ENCODE measurements around the gene KNCN.

GRCh38 chr1:46535063-46535462 is 16.4 kb downstream of the KNCN start:
- TF ChIP-seq, protein P1, sequence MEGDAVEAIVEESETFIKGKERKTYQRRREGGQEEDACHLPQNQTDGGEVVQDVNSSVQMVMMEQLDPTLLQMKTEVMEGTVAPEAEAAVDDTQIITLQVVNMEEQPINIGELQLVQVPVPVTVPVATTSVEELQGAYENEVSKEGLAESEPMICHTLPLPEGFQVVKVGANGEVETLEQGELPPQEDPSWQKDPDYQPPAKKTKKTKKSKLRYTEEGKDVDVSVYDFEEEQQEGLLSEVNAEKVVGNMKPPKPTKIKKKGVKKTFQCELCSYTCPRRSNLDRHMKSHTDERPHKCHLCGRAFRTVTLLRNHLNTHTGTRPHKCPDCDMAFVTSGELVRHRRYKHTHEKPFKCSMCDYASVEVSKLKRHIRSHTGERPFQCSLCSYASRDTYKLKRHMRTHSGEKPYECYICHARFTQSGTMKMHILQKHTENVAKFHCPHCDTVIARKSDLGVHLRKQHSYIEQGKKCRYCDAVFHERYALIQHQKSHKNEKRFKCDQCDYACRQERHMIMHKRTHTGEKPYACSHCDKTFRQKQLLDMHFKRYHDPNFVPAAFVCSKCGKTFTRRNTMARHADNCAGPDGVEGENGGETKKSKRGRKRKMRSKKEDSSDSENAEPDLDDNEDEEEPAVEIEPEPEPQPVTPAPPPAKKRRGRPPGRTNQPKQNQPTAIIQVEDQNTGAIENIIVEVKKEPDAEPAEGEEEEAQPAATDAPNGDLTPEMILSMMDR (IDR thresholded peaks at IDR 0.05; ENCODE audit: insufficient read depth, low read depth, low read length), result peak; percentile 16
- TF ChIP-seq EZH2 (IDR thresholded peaks at IDR 0.05; ENCODE audit: insufficient read depth, low read length), result no peak

Data from astrocyte (in vitro differentiated cells and primary cell).